H9 (cell line): ENCODE results near the gene CDCA3. TPM values are rescaled to one million over a fixed set of nuclear protein-coding genes. Genes with fewer than 3 reads are reported as not detected.
"Not testable (repeated sequence)": the region's sequence is repeated elsewhere in the genome, so short reads cannot be mapped to it uniquely, and the experiment has no call there.

Experiments
- DNase-seq: peaks from one replicate; pipeline ENCODE4 v3.0.0-alpha.2; 2017
- H2AFZ ChIP-seq: one replicate; pipeline ENCODE4 v1.6.1; 2013; ENCODE audit warnings: mild to moderate bottlenecking, low read length, control low read depth, moderate library complexity
- H2AK5ac ChIP-seq: 2 replicates; pipeline ENCODE4 v1.6.1; 2013; ENCODE audit warnings: low read length, control low read depth, mixed read lengths; ENCODE audit not compliant: insufficient read length
- H2BK120ac ChIP-seq: one replicate; pipeline ENCODE4 v1.6.1; 2013; ENCODE audit warnings: low read depth, mild to moderate bottlenecking, low read length, control low read depth, inconsistent platforms; ENCODE audit not compliant: poor library complexity, severe bottlenecking
- H2BK12ac ChIP-seq: 2 replicates; pipeline ENCODE4 v1.6.1; 2013; ENCODE audit warnings: low read length, control low read depth, mixed read lengths, low read depth; ENCODE audit not compliant: insufficient read length
- H2BK15ac ChIP-seq: 2 replicates; pipeline ENCODE4 v1.6.1; 2013; ENCODE audit warnings: low read depth, low read length, control low read depth
- H2BK20ac ChIP-seq: one replicate; pipeline ENCODE4 v1.6.1; 2013; ENCODE audit warnings: low read depth, mild to moderate bottlenecking, low read length, control low read depth, inconsistent platforms; ENCODE audit not compliant: poor library complexity, severe bottlenecking
- H2BK5ac ChIP-seq: 2 replicates; pipeline ENCODE4 v1.6.1; 2013; ENCODE audit warnings: low read length, control low read depth, mixed read lengths; ENCODE audit not compliant: insufficient read length
- H3K14ac ChIP-seq: 2 replicates; pipeline ENCODE4 v1.6.1; 2013; ENCODE audit warnings: low read length, control low read depth; ENCODE audit not compliant: insufficient read depth
- H3K18ac ChIP-seq: 2 replicates; pipeline ENCODE4 v1.6.1; 2013; ENCODE audit warnings: low read depth, mild to moderate bottlenecking, mixed read lengths, low read length, control low read depth; ENCODE audit not compliant: insufficient read length
- H3K23ac ChIP-seq: 2 replicates; pipeline ENCODE4 v1.6.1; 2013; ENCODE audit warnings: low read length, control low read depth, mixed read lengths, low read depth; ENCODE audit not compliant: insufficient read length
- H3K23me2 ChIP-seq: 2 replicates; pipeline ENCODE4 v1.6.1; 2013; ENCODE audit warnings: low read depth, mild to moderate bottlenecking, mixed read lengths, low read length, control low read depth; ENCODE audit not compliant: insufficient read length, poor library complexity, severe bottlenecking
- H3K27ac ChIP-seq: 2 replicates; pipeline ENCODE4 v1.5.1; 2013; ENCODE audit warnings: low read length, control low read depth, mixed read lengths, low read depth; ENCODE audit not compliant: insufficient read length
- H3K27me3 ChIP-seq: 2 replicates; pipeline ENCODE4 v1.6.1; 2013; ENCODE audit warnings: low read length, control low read depth, inconsistent platforms; ENCODE audit not compliant: insufficient read depth
- H3K4ac ChIP-seq: 2 replicates; pipeline ENCODE4 v1.6.1; 2013; ENCODE audit warnings: low read depth, mild to moderate bottlenecking, control low read depth, inconsistent platforms, low read length, moderate library complexity
- H3K4me1 ChIP-seq: 2 replicates; pipeline ENCODE4 v1.6.1; 2013; ENCODE audit warnings: low read length, control low read depth, inconsistent platforms; ENCODE audit not compliant: insufficient read depth
- H3K4me2 ChIP-seq: 2 replicates; pipeline ENCODE4 v1.6.1; 2013; ENCODE audit warnings: low read length, control low read depth, mixed read lengths; ENCODE audit not compliant: insufficient read length, insufficient read depth
- H3K56ac ChIP-seq: 2 replicates; pipeline ENCODE4 v1.6.1; 2013; ENCODE audit warnings: low read depth, mild to moderate bottlenecking, mixed read lengths, low read length, control low read depth; ENCODE audit not compliant: insufficient read length
- H3K79me1 ChIP-seq: 2 replicates; pipeline ENCODE4 v1.6.1; 2013; ENCODE audit warnings: low read depth, mild to moderate bottlenecking, moderate library complexity, low read length, control low read depth, inconsistent platforms; ENCODE audit not compliant: insufficient read depth, poor library complexity, severe bottlenecking
- H3K79me2 ChIP-seq: 2 replicates; pipeline ENCODE4 v1.6.1; 2013; ENCODE audit warnings: low read length, control low read depth, inconsistent platforms; ENCODE audit not compliant: insufficient read depth
- H3K9ac ChIP-seq: 2 replicates; pipeline ENCODE4 v1.6.1; 2013; ENCODE audit warnings: low read length, control low read depth, mixed read lengths; ENCODE audit not compliant: insufficient read length; ENCODE audit errors: extremely low read depth
- H3K9me3 ChIP-seq: one replicate; pipeline ENCODE4 v1.6.1; 2013; ENCODE audit warnings: low read depth, low read length, inconsistent platforms; ENCODE audit not compliant: control insufficient read depth
- H3T11ph ChIP-seq: one replicate; pipeline ENCODE4 v1.6.1; 2013; ENCODE audit warnings: mild to moderate bottlenecking, low read length, control low read depth, inconsistent platforms
- H4K20me1 ChIP-seq: one replicate; pipeline ENCODE4 v1.6.1; 2013; ENCODE audit not compliant: control insufficient read depth, insufficient read length, insufficient read depth
- H4K5ac ChIP-seq: 2 replicates; pipeline ENCODE4 v1.6.1; 2013; ENCODE audit warnings: low read depth, mild to moderate bottlenecking, mixed read lengths, low read length, control low read depth; ENCODE audit not compliant: insufficient read length
- H4K8ac ChIP-seq: replicated peaks from 2 replicates; pipeline ENCODE4 v1.6.1; 2013; ENCODE audit warnings: low read length, control low read depth, mixed read lengths, low read depth; ENCODE audit not compliant: insufficient read length
- H4K91ac ChIP-seq: 2 replicates; pipeline ENCODE4 v1.6.1; 2013; ENCODE audit warnings: low read depth, mild to moderate bottlenecking, moderate library complexity, mixed read lengths, low read length, control low read depth; ENCODE audit not compliant: insufficient read length
- H3K27ac Mint-ChIP-seq, 3 experiments: 2 replicates in 2 of 3; 3 replicates in 1 of 3; pipeline ENCODE4 v1.8.0; 2020 to 2021; ENCODE audit warnings: mixed read lengths in 3 of 3, mild to moderate bottlenecking in 1 of 3, moderate library complexity in 1 of 3
- H3K27me3 Mint-ChIP-seq: 2 replicates; pipeline ENCODE4 v1.8.0; 2021; ENCODE audit warnings: low read depth, mild to moderate bottlenecking, moderate library complexity, mixed read lengths
- H3K36me3 Mint-ChIP-seq, 3 experiments: 2 replicates in 2 of 3; 3 replicates in 1 of 3; pipeline ENCODE4 v1.8.0; 2020 to 2021; ENCODE audit warnings: low read depth in 3 of 3, mixed read lengths in 3 of 3; ENCODE audit not compliant: insufficient read depth in 1 of 3
- H3K4me1 Mint-ChIP-seq, 2 experiments: 2 replicates each; pipeline ENCODE4 v1.8.0; 2020; ENCODE audit warnings: mixed read lengths in 2 of 2
- H3K4me3 Mint-ChIP-seq, 2 experiments: 2 replicates in 1 of 2; 3 replicates in 1 of 2; pipeline ENCODE4 v1.8.0; 2020 to 2021; ENCODE audit warnings: mild to moderate bottlenecking in 2 of 2, mixed read lengths in 2 of 2, moderate library complexity in 1 of 2
- H3K9me3 Mint-ChIP-seq, 2 experiments: 2 replicates in 1 of 2; 3 replicates in 1 of 2; pipeline ENCODE4 v1.8.0; 2020; ENCODE audit warnings: mild to moderate bottlenecking in 2 of 2, mixed read lengths in 2 of 2, moderate library complexity in 1 of 2
- CTCF ChIP-seq: fragments of 200-600 bp; sonication (generic); conservative IDR thresholded peaks from 3 replicates; pipeline ENCODE4 v1.8.0; 2021; ENCODE audit warnings: antibody characterized with exemption, mild to moderate bottlenecking
- WGBS: extraction: QIAGEN DNeasy Blood & Tissue Kit; methylation state at CpG from one replicate; pipeline ENCODE4 v1.1.7; 2013; ENCODE audit warnings: missing lambda C conversion rate, low lambda C conversion rate, mixed read lengths; ENCODE audit not compliant: insufficient read length; ENCODE audit errors: extremely low coverage; 5-methylcytosine and 5-hydroxymethylcytosine counted together
- total RNA-seq: library from RNA; stranded (reverse); gene quantifications from 2 replicates; pipeline ENCODE4 v1.2.1, GENCODE V29; 2021

The CDCA3 gene
- total RNA-seq, 1 experiment from 2014 or later, result 45.1 TPM

- Histone ChIP-seq H2AK5ac (no peak overlapping the region), H2BK120ac (no peak overlapping the region), H3K18ac (no peak overlapping the region), H3K27me3 (no peaks in the 10 kb centered on the region), H4K5ac (no peak overlapping the region), H3K79me2 (peaks cover 5% of the 10 kb centered on the region; the same call in 1 of the 2 replicates), H2BK15ac (no peak overlapping the region), H4K20me1 (no peaks in the 10 kb centered on the region), H3K56ac (no peak overlapping the region), H2BK12ac (no peak overlapping the region), H3K27ac (no peak overlapping the region), H3K4me2 (peak overlapping the region; percentile 94), H3K4ac (no peak overlapping the region), H4K8ac (no peak overlapping the region), H2BK5ac (no peak overlapping the region), H2AFZ (no peak overlapping the region), H3K23ac (no peak overlapping the region), H3K23me2 (peaks cover 9% of the 10 kb centered on the region), H2BK20ac (no peak overlapping the region), H3K4me1 (no peaks in the 10 kb centered on the region; the same call in 1 of the 2 replicates), H3K14ac (no peak overlapping the region), H3K9ac (no peak overlapping the region), H4K91ac (no peak overlapping the region), H3T11ph (no peak overlapping the region), H3K79me1 (no peaks in the 10 kb centered on the region), H3K9me3 (no peaks in the 10 kb centered on the region)
- Mint-ChIP-seq H3K4me1 (peaks cover 41 to 47% of the 10 kb centered on the region in 2 experiments), H3K4me3 (peak overlapping the region; percentile 93 to 95), H3K36me3 (peaks cover 51 to 79% (median 73%) of the 10 kb centered on the region in 3 experiments), H3K27me3 (no peaks in the 10 kb centered on the region), H3K9me3 (no peaks in the 10 kb centered on the region; a peak in 1 of 5 replicates), H3K27ac (peak overlapping the region in 2 of 3 experiments; percentile 32 to 52; a peak in 4 of 7 replicates)
- no CpG with 5 or more reads among the region's 19 CpGs for WGBS
- peak; percentile 72 for DNase-seq
- TF ChIP-seq CTCF, result no peak
Measured at GRCh38 chr12:6866163-6866919, 15.3 kb upstream of the CDCA3 start.

- H3K4me2 ChIP-seq, H3K9me3 ChIP-seq, H4K8ac ChIP-seq, H3K79me1 ChIP-seq, DNase-seq, H2AK5ac ChIP-seq, H3T11ph ChIP-seq, H3K4ac ChIP-seq, H3K9me3 Mint-ChIP-seq, H2AFZ ChIP-seq, H3K23ac ChIP-seq, H3K14ac ChIP-seq, H3K23me2 ChIP-seq, H3K79me2 ChIP-seq, H2BK12ac ChIP-seq, H3K9ac ChIP-seq, H4K5ac ChIP-seq, H3K27me3 ChIP-seq, H3K18ac ChIP-seq, H3K4me1 ChIP-seq, H3K27ac Mint-ChIP-seq, H2BK5ac ChIP-seq, H4K91ac ChIP-seq, H3K27ac ChIP-seq, H3K56ac ChIP-seq, H4K20me1 ChIP-seq, H2BK20ac ChIP-seq, H3K27me3 Mint-ChIP-seq, H2BK120ac ChIP-seq, H2BK15ac ChIP-seq: not testable (repeated sequence)
- no CpG with 5 or more reads among the region's 5 CpGs for WGBS
- H3K4me1 Mint-ChIP-seq, result peaks cover 31 to 36% of the 10 kb centered on the region in 2 experiments
- H3K36me3 Mint-ChIP-seq, result peaks cover 56 to 79% (median 74%) of the 10 kb centered on the region in 3 experiments
- peak overlapping the region in 1 of 2 experiments; percentile 58; a peak in 2 of 5 replicates for H3K4me3 Mint-ChIP-seq
Measured at GRCh38 chr12:6865307-6865706, 14.2 kb upstream of the CDCA3 start.
